Activated naive CD4-positive, alpha-beta T cell treated with anti-CD3 and anti-CD28 coated beads for 36 hours (primary cell): ENCODE data around the gene PPP1R3C. TPM values are rescaled to one million over a fixed set of nuclear protein-coding genes. Genes with fewer than 3 reads are reported as not detected.

Experiments
- CTCF ChIA-PET: fragments of 350-600 bp; sonication (Branson Sonifier 250); formaldehyde crosslinking; loops from one replicate; lab custom pipeline; 2021; ENCODE audit warnings: antibody characterized with exemption; lab: Charles Lee
- DNase-seq: peaks from one replicate; pipeline ENCODE4 v3.0.0-alpha.2; 2020
- H3K27ac Mint-ChIP-seq: one replicate; pipeline ENCODE4 v1.8.0; 2021; ENCODE audit warnings: mild to moderate bottlenecking, mixed read lengths
- H3K27me3 Mint-ChIP-seq: one replicate; pipeline ENCODE4 v1.8.0; 2021; ENCODE audit warnings: low read depth, mixed read lengths
- H3K36me3 Mint-ChIP-seq: one replicate; pipeline ENCODE4 v1.8.0; 2021; ENCODE audit warnings: low read depth, mixed read lengths
- H3K4me1 Mint-ChIP-seq: one replicate; pipeline ENCODE4 v1.8.0; 2021; ENCODE audit warnings: low read depth, mixed read lengths
- H3K4me3 Mint-ChIP-seq: one replicate; pipeline ENCODE4 v1.8.0; 2021; ENCODE audit warnings: mild to moderate bottlenecking, moderate library complexity, mixed read lengths
- H3K9me3 Mint-ChIP-seq: one replicate; pipeline ENCODE4 v1.8.0; 2021; ENCODE audit warnings: mixed read lengths
- intact Hi-C: fragments of 100-400 bp; cut with micrococcal nuclease; formaldehyde crosslinking; loops from one replicate; pipeline ENCODE4 v1.15.1; 2023
- total RNA-seq, 2 experiments: library from RNA; stranded (reverse); gene quantifications; one replicate each; pipeline ENCODE4 v1.2.3, GENCODE V29; 2021

Gene PPP1R3C
- total RNA-seq, 2 experiments from 2014 or later = 0.07 to 0.12 TPM

- no peak overlapping the region for H3K4me3 Mint-ChIP-seq
- peaks cover 10% of the 10 kb centered on the region for H3K9me3 Mint-ChIP-seq
- H3K27ac Mint-ChIP-seq = no peak overlapping the region
- no peak for DNase-seq
- CTCF ChIA-PET = no interaction called here
- intact Hi-C loops = no loop called here
- H3K4me1 Mint-ChIP-seq = peaks cover 2% of the 10 kb centered on the region
- H3K36me3 Mint-ChIP-seq = no peaks in the 10 kb centered on the region
- peaks cover 7% of the 10 kb centered on the region for H3K27me3 Mint-ChIP-seq
These were observed 25.0 kb downstream of the PPP1R3C start for GRCh38 chr10:91607646-91608403.

- peaks cover 2% of the 10 kb centered on the region for H3K4me1 Mint-ChIP-seq
- CTCF ChIA-PET = interaction anchor here (0.8 to 1.3 kb wide), 3 partner anchors 11 to 307 kb away, joined by 3 read pairs; no protein-coding TSS in a partner anchor
- intact Hi-C loops = no loop called here
- no peak overlapping the region for H3K27ac Mint-ChIP-seq
- H3K9me3 Mint-ChIP-seq = peaks cover 10% of the 10 kb centered on the region
- DNase-seq = no peak
- H3K4me3 Mint-ChIP-seq = no peak overlapping the region
- peaks cover 7% of the 10 kb centered on the region for H3K27me3 Mint-ChIP-seq
- H3K36me3 Mint-ChIP-seq = no peaks in the 10 kb centered on the region
These were observed 26.9 kb downstream of the PPP1R3C start for GRCh38 chr10:91605968-91606367.

GRCh38 chr10:91604553-91605534 is 28.0 kb downstream of the PPP1R3C start:
- Mint-ChIP-seq H3K9me3 (peaks cover 10% of the 10 kb centered on the region), H3K27me3 (peaks cover 9% of the 10 kb centered on the region), H3K4me1 (peaks cover 2% of the 10 kb centered on the region), H3K4me3 (no peak overlapping the region), H3K27ac (no peak overlapping the region), H3K36me3 (no peaks in the 10 kb centered on the region)
- DNase-seq = no peak
- CTCF ChIA-PET = interaction anchor here (0.8 kb wide), 1 partner anchor 306 kb away, joined by 3 read pairs; no protein-coding TSS in a partner anchor
- intact Hi-C loops = no loop called here

- no peaks in the 10 kb centered on the region for H3K36me3 Mint-ChIP-seq
- CTCF ChIA-PET = no interaction called here
- no peak for DNase-seq
These were observed 28.9 kb downstream of the PPP1R3C start for GRCh38 chr10:91603931-91604331.

GRCh38 chr10:91602868-91603568 is 29.9 kb downstream of the PPP1R3C start:
- no peak for DNase-seq
- no peaks in the 10 kb centered on the region for H3K36me3 Mint-ChIP-seq
- H3K9me3 Mint-ChIP-seq = peaks cover 10% of the 10 kb centered on the region
- peaks cover 2% of the 10 kb centered on the region for H3K4me1 Mint-ChIP-seq
- H3K4me3 Mint-ChIP-seq = no peak overlapping the region
- H3K27ac Mint-ChIP-seq = no peak overlapping the region
- intact Hi-C loops = no loop called here
- CTCF ChIA-PET = no interaction called here
- peaks cover 9% of the 10 kb centered on the region for H3K27me3 Mint-ChIP-seq

More at GRCh38 chr10:91603931-91604331, 28.9 kb downstream of the PPP1R3C start:
- Mint-ChIP-seq H3K27ac (no peak overlapping the region), H3K4me3 (no peak overlapping the region), H3K9me3 (peaks cover 10% of the 10 kb centered on the region), H3K4me1 (peaks cover 2% of the 10 kb centered on the region), H3K27me3 (peaks cover 9% of the 10 kb centered on the region)
- intact Hi-C loops = no loop called here

GRCh38 chr10:91602449-91602848 is 30.4 kb downstream of the PPP1R3C start:
- CTCF ChIA-PET = no interaction called here
- H3K27me3 Mint-ChIP-seq = peaks cover 9% of the 10 kb centered on the region
- no peak overlapping the region for H3K27ac Mint-ChIP-seq
- H3K4me3 Mint-ChIP-seq = no peak overlapping the region
- H3K4me1 Mint-ChIP-seq = peaks cover 2% of the 10 kb centered on the region
- intact Hi-C loops = no loop called here
- no peak for DNase-seq
- no peaks in the 10 kb centered on the region for H3K36me3 Mint-ChIP-seq
- H3K9me3 Mint-ChIP-seq = peaks cover 10% of the 10 kb centered on the region

GRCh38 chr10:91601212-91601611 is 31.7 kb downstream of the PPP1R3C start:
- intact Hi-C loops = no loop called here
- peaks cover 8% of the 10 kb centered on the region for H3K9me3 Mint-ChIP-seq
- DNase-seq = no peak
- H3K4me1 Mint-ChIP-seq = peaks cover 9% of the 10 kb centered on the region
- no peaks in the 10 kb centered on the region for H3K36me3 Mint-ChIP-seq
- H3K27ac Mint-ChIP-seq = no peak overlapping the region
- CTCF ChIA-PET = no interaction called here
- H3K27me3 Mint-ChIP-seq = peaks cover 10% of the 10 kb centered on the region
- no peak overlapping the region for H3K4me3 Mint-ChIP-seq

GRCh38 chr10:91598211-91598977 is 34.5 kb downstream of the PPP1R3C start:
- CTCF ChIA-PET = no interaction called here
- Mint-ChIP-seq H3K27ac (no peak overlapping the region), H3K27me3 (peaks cover 6% of the 10 kb centered on the region)

GRCh38 chr10:91597197-91597881 is 35.5 kb downstream of the PPP1R3C start:
- DNase-seq = no peak
- intact Hi-C loops = loop anchor here (1.0 kb wide), 1 partner anchor 38 kb away; no protein-coding TSS in a partner anchor
- no peak overlapping the region for H3K27ac Mint-ChIP-seq
- H3K4me3 Mint-ChIP-seq = no peak overlapping the region
- H3K4me1 Mint-ChIP-seq = peaks cover 7% of the 10 kb centered on the region
- no peaks in the 10 kb centered on the region for H3K9me3 Mint-ChIP-seq
- H3K36me3 Mint-ChIP-seq = no peaks in the 10 kb centered on the region
- CTCF ChIA-PET = interaction anchor here (1.4 kb wide), 1 partner anchor 39 kb away, joined by 3 read pairs; no protein-coding TSS in a partner anchor
- peaks cover 6% of the 10 kb centered on the region for H3K27me3 Mint-ChIP-seq

More at GRCh38 chr10:91598211-91598977, 34.5 kb downstream of the PPP1R3C start:
- no peak for DNase-seq
- intact Hi-C loops = no loop called here
- no peak overlapping the region for H3K4me3 Mint-ChIP-seq
- no peaks in the 10 kb centered on the region for H3K36me3 Mint-ChIP-seq
- no peaks in the 10 kb centered on the region for H3K9me3 Mint-ChIP-seq
- peaks cover 7% of the 10 kb centered on the region for H3K4me1 Mint-ChIP-seq

- intact Hi-C loops = loop anchor here (1.0 kb wide), 1 partner anchor 38 kb away; no protein-coding TSS in a partner anchor
- no peak overlapping the region for H3K4me3 Mint-ChIP-seq
- H3K36me3 Mint-ChIP-seq = no peaks in the 10 kb centered on the region
- CTCF ChIA-PET = interaction anchor here (1.4 kb wide), 1 partner anchor 39 kb away, joined by 3 read pairs; no protein-coding TSS in a partner anchor
- H3K27me3 Mint-ChIP-seq = peaks cover 6% of the 10 kb centered on the region
- H3K27ac Mint-ChIP-seq = peak overlapping the region; percentile 30
- H3K9me3 Mint-ChIP-seq = no peaks in the 10 kb centered on the region
- DNase-seq = peak; percentile 6
- H3K4me1 Mint-ChIP-seq = peaks cover 7% of the 10 kb centered on the region
These were observed 36.1 kb downstream of the PPP1R3C start for GRCh38 chr10:91596825-91597196.

GRCh38 chr10:91593834-91594233 is 39.0 kb downstream of the PPP1R3C start:
- Mint-ChIP-seq H3K4me1 (peaks cover 7% of the 10 kb centered on the region), H3K36me3 (no peaks in the 10 kb centered on the region), H3K27ac (no peak overlapping the region), H3K4me3 (no peak overlapping the region), H3K9me3 (no peaks in the 10 kb centered on the region), H3K27me3 (peaks cover 8% of the 10 kb centered on the region)
- CTCF ChIA-PET = interaction anchor here (1.0 to 1.5 kb wide), 2 partner anchors 12 to 38 kb away, joined by 3 read pairs; no protein-coding TSS in a partner anchor
- intact Hi-C loops = no loop called here
- DNase-seq = no peak
